GM10847 (cell line): ENCODE results near the gene RBFOX1.

ENCODE experiments used
- POLR2A ChIP-seq: IDR thresholded peaks from 2 replicates; pipeline ENCODE4 v1.6.1; 2011; ENCODE audit not compliant: insufficient read length; ENCODE audit errors: extremely low read depth

RBFOX1 gene

DNA sequence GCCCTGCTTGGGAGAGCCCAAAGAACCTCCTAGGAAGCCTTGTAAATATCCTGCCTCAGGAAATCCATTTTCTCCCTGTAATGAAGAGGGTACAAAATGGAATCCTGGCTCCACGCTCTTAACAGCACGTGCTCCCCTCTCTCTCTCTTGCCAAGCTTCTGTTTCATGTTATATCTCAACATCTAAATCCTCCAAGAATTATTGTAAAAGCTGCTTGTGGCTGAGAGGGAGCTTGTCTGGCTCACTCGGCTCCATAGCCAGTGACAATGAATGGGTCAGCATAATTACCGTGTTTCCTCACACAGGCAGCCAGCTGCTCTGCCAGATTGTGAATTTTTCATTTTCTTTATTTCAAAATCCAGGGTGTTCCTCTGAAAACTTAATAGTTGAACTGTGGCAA is 317.8 kb downstream of the RBFOX1 start:
- TF ChIP-seq POLR2A, result no peak

DNA sequence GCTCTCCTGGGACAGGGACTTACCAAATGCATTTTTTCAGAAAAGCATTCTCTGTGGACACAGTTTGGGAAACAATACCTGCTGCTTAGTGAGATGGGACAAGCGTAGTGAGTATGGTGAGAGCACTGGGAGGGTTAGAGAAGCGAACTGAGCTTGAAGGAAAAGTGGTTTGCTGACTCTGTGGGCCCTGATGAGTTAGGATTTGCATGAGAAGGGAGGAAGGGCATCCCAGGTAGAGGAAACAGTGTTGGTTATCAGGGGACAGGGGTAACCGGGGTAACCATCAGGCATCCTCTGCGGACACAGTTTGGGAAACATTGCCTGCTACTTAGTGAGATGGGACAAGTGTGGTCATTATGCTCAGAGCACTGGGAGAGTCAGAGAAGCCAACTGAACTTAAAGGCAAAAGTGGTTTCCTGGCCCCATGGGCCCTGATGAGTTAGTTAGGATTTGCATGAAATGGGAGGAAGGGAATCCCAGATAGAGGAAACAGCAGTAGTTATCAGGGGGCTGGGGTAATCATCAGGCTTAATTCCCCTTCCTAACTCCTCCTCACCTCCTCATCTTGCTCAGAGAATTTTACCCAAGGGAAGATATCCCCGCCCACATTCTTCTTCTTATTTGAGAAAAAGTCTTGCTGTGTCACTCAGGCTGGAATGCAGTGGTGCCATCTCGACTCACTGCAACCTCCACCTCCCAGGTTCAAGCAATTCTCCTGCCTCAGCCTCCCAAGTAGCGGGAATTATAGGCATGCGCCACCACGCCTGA is 319.3 kb downstream of the RBFOX1 start:
- no peak for TF ChIP-seq POLR2A

DNA sequence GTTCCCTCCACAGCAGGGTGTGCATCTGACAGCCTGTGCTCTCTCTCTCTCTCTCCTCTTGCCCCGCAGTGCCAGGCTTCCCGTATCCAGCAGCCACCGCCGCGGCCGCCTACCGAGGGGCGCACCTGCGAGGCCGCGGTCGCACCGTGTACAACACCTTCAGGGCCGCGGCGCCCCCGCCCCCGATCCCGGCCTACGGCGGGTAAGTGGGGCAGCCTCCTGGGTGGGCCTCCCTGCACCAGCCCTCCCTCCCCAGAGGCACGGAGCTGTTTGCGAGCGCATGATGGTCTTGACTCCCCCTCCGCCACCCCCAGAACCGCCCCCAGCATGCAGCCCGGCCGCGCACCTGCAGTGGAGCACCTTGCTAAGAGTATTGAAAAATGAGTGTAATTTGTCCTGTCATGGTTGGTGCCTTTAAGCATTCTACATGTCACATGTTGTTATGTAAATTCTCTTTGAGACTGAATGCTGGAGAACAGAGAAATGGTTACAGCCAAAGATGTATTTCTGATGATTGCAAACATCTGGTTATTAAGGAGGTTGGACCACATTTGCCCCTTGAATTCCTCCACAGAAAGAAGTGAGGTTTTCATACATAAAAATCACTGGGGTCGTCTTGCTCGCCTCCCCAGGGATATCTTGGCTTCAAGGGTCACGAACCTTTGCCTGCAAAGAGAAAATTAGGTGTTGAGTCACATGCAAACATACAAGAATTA is 321.3 kb downstream of the RBFOX1 start:
- TF ChIP-seq POLR2A, result no peak

DNA sequence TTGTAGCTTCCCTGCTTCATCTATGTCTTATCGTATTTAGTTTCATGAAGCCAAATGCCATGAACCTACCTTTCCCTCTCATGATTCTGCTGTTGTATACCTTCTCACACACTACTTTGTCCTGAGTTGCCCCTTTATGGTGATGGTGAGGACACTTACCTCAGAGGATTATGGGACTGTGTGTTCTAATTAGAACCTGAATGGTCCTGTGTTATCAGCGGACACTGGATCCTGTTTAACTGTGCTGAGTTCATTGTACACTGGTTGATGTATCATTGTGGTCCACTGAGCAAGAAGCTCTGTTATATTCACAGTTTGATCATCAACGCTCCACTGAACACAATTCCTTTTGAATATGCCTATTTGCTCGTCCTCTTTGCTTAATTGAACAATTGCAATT is 343.0 kb downstream of the RBFOX1 start:
- TF ChIP-seq POLR2A, result no peak

DNA sequence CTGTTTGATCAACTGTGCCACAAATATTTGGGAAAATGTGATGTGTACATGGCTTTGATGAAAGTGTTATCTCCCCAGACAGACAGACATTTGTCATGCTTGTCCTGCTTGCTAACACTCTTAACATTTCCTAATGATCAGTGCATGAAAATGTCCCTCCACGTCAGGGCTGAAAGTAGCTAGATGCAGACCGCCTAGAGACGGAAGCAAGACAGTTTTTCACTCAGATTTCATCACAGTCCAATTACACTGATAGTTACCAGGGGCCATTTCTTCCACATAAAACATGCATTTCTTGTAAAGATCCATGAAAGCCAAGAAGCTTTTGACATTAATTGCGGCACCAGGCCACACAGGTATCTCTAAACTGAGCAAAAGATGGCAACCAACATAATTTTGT is 347.7 kb downstream of the RBFOX1 start:
- no peak for TF ChIP-seq POLR2A

DNA sequence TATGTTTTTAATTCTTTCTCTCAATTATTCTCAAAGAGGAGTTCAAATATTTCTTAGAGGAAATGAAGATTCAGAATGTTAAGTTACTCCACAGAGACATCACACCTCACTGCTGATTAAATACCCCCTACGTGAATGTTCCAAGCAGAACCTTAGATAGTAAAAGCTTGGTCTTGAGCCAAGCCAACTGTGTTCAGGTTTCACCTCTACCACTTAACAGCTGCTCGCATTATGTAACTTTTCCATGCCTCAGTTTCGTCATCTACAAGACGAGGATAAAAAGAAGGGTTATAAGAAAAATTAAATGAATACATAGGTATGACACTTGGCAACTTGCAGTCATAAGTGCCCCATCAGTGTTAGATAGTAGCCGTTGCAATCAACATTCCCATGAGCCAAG is 356.2 kb downstream of the RBFOX1 start:
- no peak for TF ChIP-seq POLR2A

DNA sequence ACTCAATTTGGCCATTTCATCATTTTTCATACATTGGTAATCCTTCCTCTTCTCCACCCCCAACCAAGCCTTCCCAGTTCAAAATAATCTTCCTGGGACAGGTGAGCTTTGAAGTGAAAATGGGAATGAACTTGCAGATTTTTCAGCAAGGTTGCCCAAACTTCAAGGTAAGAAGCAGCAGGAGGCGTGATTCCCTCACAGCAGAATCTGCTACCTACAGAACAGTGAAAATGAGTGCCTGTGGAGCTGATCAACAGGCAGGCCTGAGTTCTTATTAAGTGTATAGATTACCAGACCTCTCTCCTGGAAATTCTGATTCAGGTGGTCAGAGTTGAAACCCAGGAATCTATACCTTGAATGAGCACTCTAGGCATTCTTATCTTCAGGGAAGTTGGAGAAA is 356.6 kb downstream of the RBFOX1 start:
- TF ChIP-seq POLR2A, result no peak

DNA sequence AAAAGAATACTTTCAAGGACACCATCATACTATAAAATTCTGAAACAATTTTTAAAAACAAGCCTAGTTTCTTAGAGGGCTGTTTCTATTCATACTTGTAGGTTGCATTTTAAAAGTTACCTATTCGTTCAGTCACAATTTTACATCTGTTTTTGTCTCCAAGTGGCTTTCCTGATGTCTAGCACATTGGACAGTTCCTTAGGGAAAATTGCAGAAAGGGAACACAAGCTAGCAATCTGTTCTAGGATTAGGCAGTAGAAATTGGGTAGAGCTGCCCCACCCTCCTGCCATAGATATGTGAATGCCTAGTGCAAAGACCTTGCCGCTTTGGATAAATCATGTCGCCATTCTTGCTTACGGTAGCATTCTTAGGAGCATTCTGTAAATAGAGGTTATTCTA is 358.9 kb downstream of the RBFOX1 start:
- no peak for TF ChIP-seq POLR2A

DNA sequence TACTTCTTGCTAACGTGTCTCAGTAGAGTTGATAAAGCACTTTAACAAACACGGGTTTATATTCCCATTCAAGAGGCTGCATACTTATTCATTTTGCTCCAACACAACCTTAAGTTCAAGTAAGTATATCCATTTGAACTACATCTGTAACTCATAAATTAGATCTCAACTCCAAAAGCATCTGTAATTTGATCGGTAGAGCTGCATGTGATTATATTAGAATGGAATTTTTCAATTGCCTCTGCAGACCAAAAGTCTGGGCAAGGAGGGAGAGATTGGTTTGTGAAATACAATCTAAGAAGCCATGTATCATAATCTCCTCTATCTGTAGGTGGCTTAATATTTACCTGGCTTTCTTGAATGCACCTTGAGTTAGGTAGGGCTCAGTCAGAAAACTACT is 371.0 kb downstream of the RBFOX1 start:
- TF ChIP-seq POLR2A, result no peak

DNA sequence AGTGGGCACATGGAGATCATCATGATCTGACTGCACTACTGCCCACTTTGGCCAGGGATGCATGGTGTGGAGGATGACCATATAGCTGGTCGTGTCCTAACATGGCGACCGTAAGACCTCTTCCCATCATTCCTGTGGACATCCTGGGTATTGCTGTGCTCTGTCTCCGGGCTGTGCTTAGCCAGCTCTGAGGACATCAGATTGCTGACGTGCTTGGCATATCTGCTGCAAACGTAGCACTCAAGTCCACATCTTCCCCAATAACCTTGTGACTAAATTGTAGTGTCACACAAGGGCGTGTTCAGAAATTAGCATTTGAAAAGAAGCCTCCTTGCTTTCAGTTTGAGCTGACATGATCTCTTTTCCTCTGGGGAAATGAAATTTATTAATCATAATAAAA is 373.2 kb downstream of the RBFOX1 start:
- TF ChIP-seq POLR2A, result no peak

DNA sequence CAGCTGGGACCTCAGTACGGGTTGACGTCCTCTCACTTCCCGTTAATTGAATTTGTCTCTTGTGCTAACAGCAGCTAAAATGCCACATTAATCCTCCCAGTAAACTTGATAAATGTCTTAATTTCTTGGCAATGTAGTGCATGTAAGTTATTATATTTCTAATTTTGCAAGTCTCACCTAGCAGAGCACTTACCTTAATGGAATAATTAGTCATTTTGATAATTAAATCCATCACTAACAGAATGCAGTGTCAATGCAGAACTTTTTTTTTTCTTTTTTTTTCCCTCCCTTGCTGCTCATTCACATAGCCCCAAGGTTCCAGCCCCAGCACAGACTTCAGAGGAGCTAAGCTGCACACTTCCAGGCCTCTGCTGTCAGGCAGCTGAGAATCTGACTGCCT is 376.5 kb downstream of the RBFOX1 start:
- TF ChIP-seq POLR2A, result no peak

DNA sequence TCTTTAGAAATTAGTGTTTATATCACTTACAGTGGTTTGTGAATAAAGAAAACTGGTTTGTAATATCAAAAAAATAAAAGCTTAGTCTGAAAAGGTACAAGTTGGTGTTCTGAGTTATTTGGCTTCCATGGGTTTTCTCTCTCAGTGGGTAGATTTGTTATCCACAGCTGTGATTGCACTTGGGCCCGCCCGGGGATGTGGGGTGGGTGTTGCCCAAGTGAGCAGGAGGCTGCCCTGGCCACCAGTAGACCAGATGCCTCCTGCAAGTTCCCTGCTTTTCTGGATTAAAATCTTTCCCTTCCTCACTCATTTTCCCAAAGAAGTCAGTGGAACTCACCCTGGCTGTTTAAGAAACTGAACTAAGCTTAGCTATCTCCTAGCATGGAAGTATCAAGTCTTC is 380.6 kb downstream of the RBFOX1 start:
- no peak for TF ChIP-seq POLR2A

DNA sequence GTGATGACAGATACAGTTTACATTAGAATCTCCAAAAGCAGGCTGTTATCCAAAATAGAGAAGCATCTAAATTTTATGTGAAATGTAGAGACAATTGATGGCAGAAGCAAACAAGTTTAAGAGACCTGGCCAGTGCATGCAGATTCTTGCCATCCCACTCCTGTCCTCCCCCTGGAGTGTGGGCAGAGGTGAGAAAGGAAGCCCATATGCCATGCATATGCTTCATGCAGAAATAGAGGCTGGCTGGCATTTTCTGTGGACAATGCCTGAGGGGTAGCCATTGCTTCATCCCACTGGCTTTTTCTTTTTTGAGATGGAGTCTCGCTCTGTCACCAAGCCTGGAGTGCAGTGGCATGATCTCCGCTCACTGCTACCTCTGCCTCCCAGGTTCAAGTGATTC is 382.1 kb downstream of the RBFOX1 start:
- no peak for TF ChIP-seq POLR2A

DNA sequence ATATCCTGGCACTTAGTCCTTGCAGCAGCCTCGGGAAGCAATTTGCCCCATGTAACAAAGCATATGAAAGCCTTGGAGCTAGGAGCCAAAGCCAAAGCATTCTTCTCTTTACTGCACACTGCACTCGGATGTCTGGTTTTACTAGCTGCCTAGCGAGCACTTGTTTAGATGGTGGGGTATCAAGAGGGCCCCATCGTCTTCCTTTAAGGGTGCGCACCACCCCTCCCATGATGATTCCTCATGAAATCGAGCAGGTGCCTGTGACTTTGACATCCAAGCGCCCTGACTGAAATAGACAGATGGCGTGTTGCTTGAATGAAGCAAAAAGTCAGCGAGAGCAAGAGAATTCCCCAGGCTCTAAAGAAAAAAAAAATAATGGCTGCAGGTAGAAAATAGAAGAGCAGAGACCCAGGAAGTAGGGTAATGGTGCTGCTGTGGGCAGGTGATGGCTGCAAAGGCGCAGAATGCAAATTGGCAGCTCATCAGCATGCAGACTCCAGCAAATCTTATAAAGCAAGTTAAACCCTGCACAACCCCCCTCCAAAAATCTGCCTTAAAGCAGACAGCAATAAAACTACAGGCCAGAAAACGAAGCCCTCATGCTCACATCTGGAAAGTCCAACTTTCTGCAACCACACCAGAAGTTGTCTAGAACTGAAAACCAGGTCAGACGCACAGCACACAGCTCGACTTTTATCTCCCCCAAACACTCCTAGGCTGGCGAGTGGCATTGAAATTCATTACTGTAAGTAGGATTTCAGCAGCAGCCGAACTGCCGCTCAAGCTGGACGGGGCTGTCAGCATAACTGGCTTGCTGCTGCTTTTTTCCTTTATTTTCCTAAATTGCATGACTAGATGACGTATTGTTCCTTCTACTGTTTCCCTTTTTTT is 384.3 kb downstream of the RBFOX1 start:
- no peak for TF ChIP-seq POLR2A

DNA sequence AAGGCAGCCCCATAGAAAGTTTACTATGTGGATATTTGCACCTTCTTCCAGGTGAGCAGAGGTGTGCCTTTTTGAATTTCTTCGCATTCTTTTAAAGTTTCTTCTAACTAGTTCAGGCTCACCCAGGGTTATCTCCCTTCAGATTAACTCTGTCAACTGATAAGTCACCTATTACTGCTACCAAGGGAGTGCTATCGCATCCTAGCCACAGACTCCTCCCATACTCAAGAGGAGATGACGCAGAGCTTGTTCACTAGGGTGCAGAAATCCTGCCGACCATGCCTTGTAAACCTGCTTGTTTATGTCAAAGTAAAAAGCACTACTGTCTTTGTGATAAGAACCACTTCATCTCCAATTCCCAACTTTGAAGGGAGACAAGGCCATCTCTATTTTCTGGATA is 390.1 kb downstream of the RBFOX1 start:
- no peak for TF ChIP-seq POLR2A

DNA sequence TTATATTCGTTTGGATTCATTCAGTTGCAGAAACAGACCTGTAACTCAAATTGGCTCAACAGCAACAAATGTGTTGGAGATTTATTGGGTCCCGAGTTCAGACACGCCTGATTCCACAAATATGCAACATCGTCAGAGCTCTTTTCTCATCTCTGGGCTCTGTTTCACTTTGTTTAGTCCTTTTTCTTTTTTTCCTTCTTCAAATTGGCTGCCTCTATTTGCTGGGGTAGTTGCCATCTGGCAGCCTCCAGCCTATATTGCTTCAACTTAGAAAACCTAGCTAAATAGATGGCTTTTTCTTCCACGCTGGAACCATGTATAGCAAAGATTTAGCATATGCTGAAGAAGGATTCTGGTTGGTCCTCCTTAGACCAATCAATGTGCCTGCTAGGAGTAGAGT is 398.5 kb downstream of the RBFOX1 start:
- no peak for TF ChIP-seq POLR2A

DNA sequence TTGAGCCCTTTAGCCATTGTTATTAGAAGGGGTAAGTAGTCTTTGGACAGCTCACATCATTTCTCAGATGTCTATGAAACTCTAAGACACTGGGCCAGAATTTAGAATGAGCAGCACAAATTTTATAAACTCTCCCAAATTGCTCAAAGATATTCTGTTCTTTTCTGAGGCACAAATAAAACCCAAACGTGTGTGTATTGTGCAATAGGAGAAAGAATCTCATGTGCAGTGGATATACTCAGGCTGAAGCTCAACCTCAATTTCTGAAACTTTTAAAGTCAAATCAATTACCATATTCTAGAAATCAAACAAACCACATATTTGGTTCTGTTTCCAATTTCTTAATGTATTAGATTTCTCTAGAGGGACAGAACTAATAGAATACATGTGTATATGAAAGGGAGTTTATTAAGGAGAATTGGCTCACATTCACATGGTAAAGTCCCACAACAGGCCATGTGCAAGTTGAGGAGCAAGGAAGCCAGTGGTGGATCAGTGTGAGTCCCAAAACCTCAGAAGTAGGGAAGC is 403.6 kb downstream of the RBFOX1 start:
- TF ChIP-seq POLR2A, result no peak
